Measurements from ENCODE around the gene ISCA2. TPM values are rescaled to one million over a fixed set of nuclear protein-coding genes. Genes with fewer than 3 reads are reported as not detected.

Gene ISCA2
- total RNA-seq, 1 experiment from 2014 or later, result 33.0 TPM

DNA sequence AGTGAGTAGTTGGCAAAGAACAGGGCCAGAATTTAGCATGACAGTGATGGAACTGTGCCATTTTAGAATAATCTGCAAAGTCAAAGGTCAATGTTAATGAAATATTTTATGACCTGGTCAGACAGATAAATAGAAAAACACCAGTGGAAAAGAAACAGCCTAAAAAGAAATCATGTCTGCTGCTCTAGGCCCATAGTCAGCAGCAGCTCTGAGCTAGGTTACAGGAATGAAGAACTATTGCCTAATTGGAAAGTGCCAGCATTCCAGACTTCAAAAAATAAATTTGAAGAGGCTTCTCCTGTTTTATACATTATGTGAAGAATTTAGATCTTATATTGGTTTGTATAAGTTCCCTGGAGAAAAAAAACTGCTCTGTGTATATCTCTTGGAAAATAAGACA lies 10.2 kb upstream of the ISCA2 start:
- H3K36me3 ChIP-seq (ENCODE audit: control insufficient read depth, insufficient read depth, low read length), result no peaks in the 10 kb centered on the region; the same call in none of the 2 replicates
- CTCF ChIA-PET, result no interaction called here
- BruUV-seq (replicated peaks), result no TSS peak

DNA sequence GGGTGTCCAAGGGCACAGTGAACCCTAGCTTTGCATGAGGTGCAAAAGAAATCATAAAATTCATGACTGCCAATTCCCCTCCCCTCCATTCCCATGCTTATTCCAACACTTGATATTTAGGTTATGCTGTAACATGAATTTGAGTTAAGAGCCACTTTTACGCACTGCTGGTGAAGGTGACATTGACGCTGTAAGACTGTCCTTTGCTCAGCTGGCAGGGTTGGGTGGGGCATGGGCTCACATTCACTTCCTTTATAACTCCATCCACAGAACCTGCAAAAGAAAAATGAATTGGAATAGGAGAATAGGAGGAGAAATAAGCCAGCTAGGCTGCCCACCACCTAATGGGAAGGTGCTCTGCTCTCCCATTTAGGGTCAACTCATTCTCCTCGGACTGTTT lies 7.4 kb upstream of the ISCA2 start:
- TF ChIP-seq, protein P1, sequence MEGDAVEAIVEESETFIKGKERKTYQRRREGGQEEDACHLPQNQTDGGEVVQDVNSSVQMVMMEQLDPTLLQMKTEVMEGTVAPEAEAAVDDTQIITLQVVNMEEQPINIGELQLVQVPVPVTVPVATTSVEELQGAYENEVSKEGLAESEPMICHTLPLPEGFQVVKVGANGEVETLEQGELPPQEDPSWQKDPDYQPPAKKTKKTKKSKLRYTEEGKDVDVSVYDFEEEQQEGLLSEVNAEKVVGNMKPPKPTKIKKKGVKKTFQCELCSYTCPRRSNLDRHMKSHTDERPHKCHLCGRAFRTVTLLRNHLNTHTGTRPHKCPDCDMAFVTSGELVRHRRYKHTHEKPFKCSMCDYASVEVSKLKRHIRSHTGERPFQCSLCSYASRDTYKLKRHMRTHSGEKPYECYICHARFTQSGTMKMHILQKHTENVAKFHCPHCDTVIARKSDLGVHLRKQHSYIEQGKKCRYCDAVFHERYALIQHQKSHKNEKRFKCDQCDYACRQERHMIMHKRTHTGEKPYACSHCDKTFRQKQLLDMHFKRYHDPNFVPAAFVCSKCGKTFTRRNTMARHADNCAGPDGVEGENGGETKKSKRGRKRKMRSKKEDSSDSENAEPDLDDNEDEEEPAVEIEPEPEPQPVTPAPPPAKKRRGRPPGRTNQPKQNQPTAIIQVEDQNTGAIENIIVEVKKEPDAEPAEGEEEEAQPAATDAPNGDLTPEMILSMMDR (IDR thresholded peaks at IDR 0.05; ENCODE audit: insufficient read depth in 1 of 2, low read depth in 1 of 2, low read length in 1 of 2, severe bottlenecking in 1 of 2, unreplicated experiment in 1 of 2), result no peak
- no peaks in the 10 kb centered on the region; the same call in 1 of the 2 replicates for H3K36me3 ChIP-seq (ENCODE audit: control insufficient read depth, insufficient read depth, low read length)
- ChIA-PET POLR2A (no interaction called here), CTCF (no interaction called here)
- Mint-ChIP-seq H3K9me3 (ENCODE audit: unreplicated experiment) (no peaks in the 10 kb centered on the region), H3K4me3 (ENCODE audit: unreplicated experiment) (no peak overlapping the region), H3K4me1 (ENCODE audit: low read depth, unreplicated experiment) (peaks cover 13% of the 10 kb centered on the region), H3K27ac (ENCODE audit: unreplicated experiment) (no peak overlapping the region), H3K36me3 (ENCODE audit: insufficient read depth, unreplicated experiment) (peaks cover 33% of the 10 kb centered on the region), H3K27me3 (ENCODE audit: insufficient read depth, unreplicated experiment) (no peaks in the 10 kb centered on the region)
- H3K4me3 ChIP-seq (ENCODE audit: low read depth, low read length), result no peak overlapping the region
- intact Hi-C loops (cut with micrococcal nuclease; ENCODE audit: unreplicated experiment), result no loop called here
- H3K9me3 ChIP-seq, result no peaks in the 10 kb centered on the region
- H3K4me1 ChIP-seq, result peaks cover 47% of the 10 kb centered on the region
- no peaks in the 10 kb centered on the region for H3K27me3 ChIP-seq (replicated peaks; ENCODE audit: control insufficient read depth, insufficient read depth, low read length)
- BruUV-seq (replicated peaks), result no TSS peak
- DNase-seq, result no peak

More for the DNA sequence above, 10.2 kb upstream of the ISCA2 start:
- no peak for DNase-seq
- Mint-ChIP-seq H3K4me3 (ENCODE audit: unreplicated experiment) (no peak overlapping the region), H3K36me3 (ENCODE audit: insufficient read depth, unreplicated experiment) (peaks cover 46% of the 10 kb centered on the region), H3K4me1 (ENCODE audit: low read depth, unreplicated experiment) (peaks cover 6% of the 10 kb centered on the region), H3K27me3 (ENCODE audit: insufficient read depth, unreplicated experiment) (no peaks in the 10 kb centered on the region), H3K27ac (ENCODE audit: unreplicated experiment) (no peak overlapping the region), H3K9me3 (ENCODE audit: unreplicated experiment) (no peaks in the 10 kb centered on the region)
- intact Hi-C loops (cut with micrococcal nuclease; ENCODE audit: unreplicated experiment), result no loop called here
- Histone ChIP-seq H3K27me3 (replicated peaks; ENCODE audit: control insufficient read depth, insufficient read depth, low read length) (no peaks in the 10 kb centered on the region), H3K4me1 (peaks cover 25% of the 10 kb centered on the region), H3K9me3 (no peaks in the 10 kb centered on the region), H3K4me3 (ENCODE audit: low read depth, low read length) (no peak overlapping the region)
- TF ChIP-seq, protein P1 (IDR thresholded peaks at IDR 0.05; ENCODE audit: insufficient read depth in 1 of 2, low read depth in 1 of 2, low read length in 1 of 2, severe bottlenecking in 1 of 2, unreplicated experiment in 1 of 2), result no peak
- POLR2A ChIA-PET, result no interaction called here

DNA sequence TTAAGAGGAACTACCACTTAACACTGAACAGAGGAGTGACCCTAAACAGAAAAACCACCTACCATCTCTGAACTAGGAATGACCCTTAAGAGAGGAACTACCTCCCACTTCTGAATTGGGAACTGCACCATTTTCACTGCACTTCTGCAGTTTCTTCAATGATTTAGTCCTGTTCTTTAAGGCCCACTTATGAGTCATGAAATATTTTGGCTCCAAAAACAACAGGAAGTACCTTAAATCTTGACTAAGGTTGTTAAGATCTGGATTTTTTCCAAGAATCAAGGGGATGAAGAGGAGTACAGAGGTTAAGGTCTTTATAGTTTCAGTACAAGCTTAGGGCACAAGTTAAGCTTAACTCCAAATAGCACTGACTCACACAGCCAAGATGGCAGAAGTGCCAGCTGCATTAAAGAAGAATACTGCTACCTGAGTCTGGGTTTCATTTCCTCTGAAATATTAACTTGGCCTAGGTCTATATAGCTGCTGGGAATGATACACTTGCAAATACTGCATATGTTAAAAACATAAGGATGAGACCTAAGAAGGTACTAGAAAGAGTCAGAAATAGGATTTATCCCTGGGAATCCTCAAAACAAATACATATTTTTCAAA lies 4.7 kb upstream of the ISCA2 start:
- TF ChIP-seq, protein P1 (IDR thresholded peaks at IDR 0.05; ENCODE audit: insufficient read depth in 1 of 2, low read depth in 1 of 2, low read length in 1 of 2, severe bottlenecking in 1 of 2, unreplicated experiment in 1 of 2), result no peak
- Mint-ChIP-seq H3K36me3 (ENCODE audit: insufficient read depth, unreplicated experiment) (peaks cover 22% of the 10 kb centered on the region), H3K27ac (ENCODE audit: unreplicated experiment) (no peak overlapping the region), H3K9me3 (ENCODE audit: unreplicated experiment) (no peaks in the 10 kb centered on the region), H3K4me1 (ENCODE audit: low read depth, unreplicated experiment) (peaks cover 13% of the 10 kb centered on the region), H3K27me3 (ENCODE audit: insufficient read depth, unreplicated experiment) (no peaks in the 10 kb centered on the region), H3K4me3 (ENCODE audit: unreplicated experiment) (no peak overlapping the region)
- Histone ChIP-seq H3K4me3 (ENCODE audit: low read depth, low read length) (no peak overlapping the region), H3K27me3 (replicated peaks; ENCODE audit: control insufficient read depth, insufficient read depth, low read length) (no peaks in the 10 kb centered on the region), H3K36me3 (ENCODE audit: control insufficient read depth, insufficient read depth, low read length) (no peaks in the 10 kb centered on the region), H3K9me3 (no peaks in the 10 kb centered on the region), H3K4me1 (peaks cover 47% of the 10 kb centered on the region)
- BruUV-seq (replicated peaks), result no TSS peak
- intact Hi-C loops (cut with micrococcal nuclease; ENCODE audit: unreplicated experiment), result no loop called here
- no peak for DNase-seq
- ChIA-PET POLR2A (no interaction called here), CTCF (no interaction called here)

Measured in Caco-2 (cell line).